ENCODE results near the gene PTCHD1. TPM values are rescaled to one million over a fixed set of nuclear protein-coding genes. Genes with fewer than 3 reads are reported as not detected.

Gene PTCHD1
- polyA plus RNA-seq, 1 of the 3 experiments (the other 2 are of a cell fraction) = not detected

- 4% methylated on average over 3 of the region's 3 CpGs for WGBS (ENCODE audit: low lambda C conversion rate)
- DNase-seq = no peak
- POLR2A ChIA-PET = no interaction called here
Measured at GRCh38 chrX:23451266-23451665, 116.6 kb downstream of the PTCHD1 start.

More at GRCh38 chrX:23451266-23451665, 116.6 kb downstream of the PTCHD1 start:
- Histone ChIP-seq H3K9me2 (0 out of 2 replicates have a peak, but pooled peaks cover 3% of the 10 kb centered on the region), H4K20me1 (ENCODE audit: insufficient read depth) (no peaks in the 10 kb centered on the region), H3K4me2 (no peak overlapping the region), H3K4me3 (ENCODE audit: low read depth in 2 of 2, low read length in 1 of 2) (no peak overlapping the region), H3K36me3 (replicated peaks in 1 of 2; ENCODE audit: control insufficient read depth in 1 of 2, insufficient read depth in 2 of 2, low read length in 1 of 2) (no peaks in the 10 kb centered on the region), H3K9ac (no peak overlapping the region), H3K4me1 (ENCODE audit: control insufficient read depth in 1 of 2, insufficient read depth in 2 of 2, low read depth in 1 of 2, low read length in 1 of 2) (no peaks in the 10 kb centered on the region), H2AFZ (ENCODE audit: low read depth) (no peak overlapping the region), H3K79me2 (ENCODE audit: insufficient read depth) (no peaks in the 10 kb centered on the region), H3F3A (replicated peaks; ENCODE audit: insufficient read depth) (no peaks in the 10 kb centered on the region), H3K27me3 (ENCODE audit: insufficient read depth) (no peaks in the 10 kb centered on the region), H3K27ac (ENCODE audit: low read depth in 2 of 2, low read length in 1 of 2) (no peak overlapping the region), H3K9me3 (no peaks in the 10 kb centered on the region)
- CTCF ChIA-PET = no interaction called here
- TF ChIP-seq PBX3 (IDR thresholded peaks at IDR 0.05) = no peak
- TF ChIP-seq MXI1 (IDR thresholded peaks at IDR 0.05; ENCODE audit: low read depth, low read length) = no peak
- TF ChIP-seq USF1 (IDR thresholded peaks at IDR 0.05; ENCODE audit: borderline replicate concordance, low read depth) = no peak
- peak; percentile 35 for TF ChIP-seq CTCF (IDR thresholded peaks at IDR 0.05)
- TF ChIP-seq FOSL2 (IDR thresholded peaks at IDR 0.05; ENCODE audit: borderline replicate concordance, low read depth) = no peak
- no peak for TF ChIP-seq SMC3 (IDR thresholded peaks at IDR 0.05; ENCODE audit: low read depth, low read length)
- no peak for TF ChIP-seq GATA2 (CRISPR knock-in tag; IDR thresholded peaks at IDR 0.05)

Data from SK-N-SH (cell line).